Osteoblast (primary cell): ENCODE results near the gene MECP2. TPM values are rescaled to one million over a fixed set of nuclear protein-coding genes. Genes with fewer than 3 reads are reported as not detected.
A peak's percentile ranks its signal among the peaks of the same experiment; 100 is the strongest.

ENCODE experiments used
- DNase-seq: peaks from one replicate; pipeline ENCODE4 v3.0.0; 2011; ENCODE audit warnings: low spot score, mixed read lengths; ENCODE audit not compliant: insufficient read length; ENCODE audit errors: missing footprints
- H2AFZ ChIP-seq: 2 replicates; pipeline ENCODE4 v1.6.0; 2011; ENCODE audit warnings: mild to moderate bottlenecking, low read length
- H3K27ac ChIP-seq: 2 replicates; pipeline ENCODE4 v1.5.1; 2011; ENCODE audit warnings: mild to moderate bottlenecking, low read depth, low read length, moderate library complexity
- H3K27me3 ChIP-seq: 2 replicates; pipeline ENCODE4 v1.6.0; 2012; ENCODE audit warnings: mild to moderate bottlenecking, control low read depth, inconsistent platforms, low read length, moderate library complexity; ENCODE audit not compliant: insufficient read depth
- H3K36me3 ChIP-seq: 2 replicates; pipeline ENCODE4 v1.5.1; 2011; ENCODE audit warnings: mild to moderate bottlenecking, low read length, control low read depth, moderate library complexity; ENCODE audit not compliant: insufficient read depth
- H3K4me1 ChIP-seq: 2 replicates; pipeline ENCODE4 v1.5.1; 2011; ENCODE audit warnings: mild to moderate bottlenecking, low read length, control low read depth, moderate library complexity; ENCODE audit not compliant: insufficient read depth
- H3K4me2 ChIP-seq: 2 replicates; pipeline ENCODE4 v1.6.0; 2011; ENCODE audit warnings: mild to moderate bottlenecking, low read length; ENCODE audit not compliant: insufficient read depth
- H3K4me3 ChIP-seq: fragments of 200-600 bp; sonication (generic); 3 replicates; pipeline ENCODE4 v1.5.1; 2012; ENCODE audit warnings: mild to moderate bottlenecking, low read length, inconsistent platforms; ENCODE audit not compliant: insufficient read depth
- H3K79me2 ChIP-seq: 2 replicates; pipeline ENCODE4 v1.6.0; 2012; ENCODE audit warnings: mild to moderate bottlenecking, low read length, control low read depth, inconsistent platforms; ENCODE audit not compliant: insufficient read depth
- H3K9me3 ChIP-seq: 2 replicates; pipeline ENCODE4 v1.5.1; 2011; ENCODE audit warnings: low read depth, low read length, control low read depth
- H4K20me1 ChIP-seq: 2 replicates; pipeline ENCODE4 v1.6.0; 2012; ENCODE audit warnings: mild to moderate bottlenecking, low read length, control low read depth; ENCODE audit not compliant: insufficient read depth
- CTCF ChIP-seq: IDR thresholded peaks from 2 replicates; pipeline ENCODE4 v1.5.1; 2011; ENCODE audit warnings: mild to moderate bottlenecking, low read depth, low read length, moderate library complexity; ENCODE audit errors: extremely low read depth
- total RNA-seq: library from RNA; depleted of rRNA; stranded (reverse); fragments of >200 nt; gene quantifications from 2 replicates; pipeline ENCODE4 v1.2.3, GENCODE V29; 2012

Gene MECP2
- total RNA-seq, 1 donor: 31.1 TPM

- Histone ChIP-seq H3K79me2 (peaks cover 46% of the 10 kb centered on the region), H2AFZ (no peak overlapping the region), H3K4me1 (no peaks in the 10 kb centered on the region), H3K4me3 (no peak overlapping the region), H3K9me3 (no peaks in the 10 kb centered on the region), H3K27me3 (no peaks in the 10 kb centered on the region), H3K27ac (no peak overlapping the region), H4K20me1 (peaks cover 19% of the 10 kb centered on the region), H3K36me3 (peaks cover 23% of the 10 kb centered on the region), H3K4me2 (no peak overlapping the region)
- no peak for DNase-seq
- no peak for TF ChIP-seq CTCF
Measured at GRCh38 chrX:154032160-154032559, 65.4 kb downstream of the MECP2 start.

GRCh38 chrX:154030715-154031305 lies 66.7 kb downstream of the MECP2 start:
- Histone ChIP-seq H3K4me2 (no peak overlapping the region), H3K79me2 (peaks cover 37% of the 10 kb centered on the region), H3K36me3 (peaks cover 23% of the 10 kb centered on the region), H3K4me3 (no peak overlapping the region), H3K27ac (no peak overlapping the region), H3K9me3 (no peaks in the 10 kb centered on the region), H3K4me1 (no peaks in the 10 kb centered on the region), H3K27me3 (no peaks in the 10 kb centered on the region), H2AFZ (no peak overlapping the region), H4K20me1 (peaks cover 19% of the 10 kb centered on the region)
- peak; percentile 55 for DNase-seq
- no peak for TF ChIP-seq CTCF

- H3K4me3 ChIP-seq: no peak overlapping the region
- peaks cover 23% of the 10 kb centered on the region for H3K36me3 ChIP-seq
- H3K27me3 ChIP-seq: no peaks in the 10 kb centered on the region
- H2AFZ ChIP-seq: no peak overlapping the region
- peaks cover 33% of the 10 kb centered on the region for H3K79me2 ChIP-seq
- peaks cover 19% of the 10 kb centered on the region for H4K20me1 ChIP-seq
- no peak overlapping the region for H3K4me2 ChIP-seq
- no peaks in the 10 kb centered on the region for H3K4me1 ChIP-seq
- no peak overlapping the region for H3K27ac ChIP-seq
- no peak for TF ChIP-seq CTCF
- DNase-seq: peak; percentile 34
- H3K9me3 ChIP-seq: no peaks in the 10 kb centered on the region
Measured at GRCh38 chrX:154030266-154030665, 67.3 kb downstream of the MECP2 start.

- Histone ChIP-seq H3K27me3 (no peaks in the 10 kb centered on the region), H3K27ac (no peak overlapping the region), H4K20me1 (peaks cover 15% of the 10 kb centered on the region), H3K79me2 (peaks cover 26% of the 10 kb centered on the region), H3K36me3 (peaks cover 22% of the 10 kb centered on the region), H3K4me1 (no peaks in the 10 kb centered on the region), H3K9me3 (no peaks in the 10 kb centered on the region), H2AFZ (no peak overlapping the region), H3K4me2 (no peak overlapping the region), H3K4me3 (no peak overlapping the region)
- peak; percentile 35 for DNase-seq
- TF ChIP-seq CTCF: no peak
Measured at GRCh38 chrX:154029439-154029838, 68.1 kb downstream of the MECP2 start.
